CD4-positive, alpha-beta T cell (primary cell): ENCODE results near the gene ADK. TPM values are rescaled to one million over a fixed set of nuclear protein-coding genes. Genes with fewer than 3 reads are reported as not detected.

Source experiments
- ATAC-seq: fragments of 200-7000 bp; cut with Tn5 transposase; one replicate; pipeline ENCODE4 v1.10.0; 2022; ENCODE audit warnings: mild to moderate bottlenecking; ENCODE audit not compliant: poor library complexity
- CTCF ChIA-PET: fragments of 350-600 bp; sonication (Branson Sonifier 250); formaldehyde crosslinking; loops from one replicate; lab custom pipeline; 2021; ENCODE audit warnings: antibody characterized with exemption, inconsistent platforms; lab: Charles Lee
- POLR2A ChIA-PET: fragments of 350-600 bp; sonication (Branson Sonifier 250); formaldehyde crosslinking; loops from one replicate; lab custom pipeline; 2021; ENCODE audit warnings: antibody characterized with exemption, inconsistent platforms; lab: Charles Lee
- DNase-seq, 14 experiments: peaks; one replicate each; pipeline ENCODE4 v3.0.0-alpha.2; 2013 to 2020; ENCODE audit warnings: mixed read lengths in 2 of 14
- H3K27ac ChIP-seq, 2 donors: one replicate each; pipeline versions ENCODE4 v1.5.1 to v1.7.0; 2013; ENCODE audit warnings: low read length in 2 of 2, low read depth in 1 of 2, mild to moderate bottlenecking in 1 of 2
- H3K27me3 ChIP-seq, 2 experiments: 1 replicate in 1 of 2; 2 replicates in 1 of 2; pipeline versions ENCODE4 v1.6.1 to v1.7.0; 2013; ENCODE audit warnings: low read length in 2 of 2, control low read depth in 1 of 2, mild to moderate bottlenecking in 1 of 2, moderate library complexity in 1 of 2; ENCODE audit not compliant: insufficient read depth in 2 of 2, control insufficient read depth in 1 of 2
- H3K36me3 ChIP-seq: one replicate; pipeline ENCODE4 v1.6.1; 2013; ENCODE audit warnings: low read length, control low read depth; ENCODE audit not compliant: insufficient read depth
- H3K4me1 ChIP-seq: one replicate; pipeline ENCODE4 v1.6.1; 2013; ENCODE audit warnings: low read length, control low read depth; ENCODE audit not compliant: insufficient read depth
- H3K4me3 ChIP-seq: one replicate; pipeline ENCODE4 v1.5.1; 2013; ENCODE audit warnings: mild to moderate bottlenecking, low read length, moderate library complexity
- H3K9me3 ChIP-seq, 2 experiments: 1 replicate in 1 of 2; 2 replicates in 1 of 2; pipeline versions ENCODE4 v1.6.1 to v1.7.0; 2013; ENCODE audit warnings: low read length in 2 of 2, mild to moderate bottlenecking in 2 of 2, control low read depth in 1 of 2, moderate library complexity in 1 of 2; ENCODE audit not compliant: control insufficient read depth in 1 of 2, insufficient read depth in 1 of 2
- H3K27ac Mint-ChIP-seq: one replicate; pipeline ENCODE4 v1.8.0; 2020; ENCODE audit warnings: mixed read lengths
- H3K27me3 Mint-ChIP-seq: one replicate; pipeline ENCODE4 v1.8.0; 2021; ENCODE audit warnings: mixed read lengths
- H3K36me3 Mint-ChIP-seq: one replicate; pipeline ENCODE4 v1.8.0; 2021; ENCODE audit warnings: low read depth, mixed read lengths
- H3K4me1 Mint-ChIP-seq: one replicate; pipeline ENCODE4 v1.8.0; 2021; ENCODE audit warnings: low read depth, mixed read lengths
- H3K4me3 Mint-ChIP-seq: one replicate; pipeline ENCODE4 v1.8.0; 2020; ENCODE audit warnings: mild to moderate bottlenecking, mixed read lengths
- H3K9me3 Mint-ChIP-seq: one replicate; pipeline ENCODE4 v1.8.0; 2020; ENCODE audit warnings: mixed read lengths
- intact Hi-C, 2 experiments: fragments of 100-400 bp; cut with DNase I in 1 of 2; cut with micrococcal nuclease in 1 of 2; formaldehyde crosslinking; loops; one replicate each; pipeline versions ENCODE4 v1.15.1 to v1.9.0; 2023 to 2025; cut with DNase I, micrococcal nuclease
- total RNA-seq, 174 experiments: library from RNA in 2 of 174; stranded (reverse) in 2 of 174; gene quantifications; one replicate each; pipeline ENCODE4 v1.2.3 and lab custom pipeline; 2021 to 2026
- TF ChIP-seq, protein P1 (sequence below): fragments of 200-600 bp; IDR thresholded peaks from one replicate; pipeline ENCODE4 v1.8.0; 2022; ENCODE audit warnings: antibody characterized with exemption, mild to moderate bottlenecking

ADK gene
- total RNA-seq, 2 experiments from 2014 or later = 15.3 to 17.6 TPM

DNA sequence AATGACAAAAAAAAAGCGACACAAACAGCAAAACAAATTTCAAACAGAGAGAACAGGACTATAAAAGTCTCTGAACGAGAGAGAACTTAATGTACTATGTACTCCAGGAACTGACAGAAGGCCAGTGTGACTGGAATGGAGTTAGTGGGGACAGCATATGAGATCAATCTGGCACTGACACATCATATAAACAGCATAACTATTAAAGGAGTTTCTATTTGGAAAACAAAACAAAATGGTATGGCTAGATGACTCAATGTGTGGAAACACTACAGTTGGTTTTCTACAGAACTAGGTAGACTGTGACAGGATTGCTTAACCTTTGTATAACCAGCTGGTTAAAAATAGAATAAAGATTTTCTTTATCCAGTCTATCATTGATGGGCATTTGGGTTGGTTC is 442.4 kb downstream of the ADK start:
- intact Hi-C loops = loop anchor here in 1 of 2 experiments (5.0 kb wide), 1 partner anchor 229 kb away; no protein-coding TSS in a partner anchor
- peaks cover 35% of the 10 kb centered on the region for H3K4me1 Mint-ChIP-seq
- no peak overlapping the region for H3K4me3 Mint-ChIP-seq
- TF ChIP-seq, protein P1, sequence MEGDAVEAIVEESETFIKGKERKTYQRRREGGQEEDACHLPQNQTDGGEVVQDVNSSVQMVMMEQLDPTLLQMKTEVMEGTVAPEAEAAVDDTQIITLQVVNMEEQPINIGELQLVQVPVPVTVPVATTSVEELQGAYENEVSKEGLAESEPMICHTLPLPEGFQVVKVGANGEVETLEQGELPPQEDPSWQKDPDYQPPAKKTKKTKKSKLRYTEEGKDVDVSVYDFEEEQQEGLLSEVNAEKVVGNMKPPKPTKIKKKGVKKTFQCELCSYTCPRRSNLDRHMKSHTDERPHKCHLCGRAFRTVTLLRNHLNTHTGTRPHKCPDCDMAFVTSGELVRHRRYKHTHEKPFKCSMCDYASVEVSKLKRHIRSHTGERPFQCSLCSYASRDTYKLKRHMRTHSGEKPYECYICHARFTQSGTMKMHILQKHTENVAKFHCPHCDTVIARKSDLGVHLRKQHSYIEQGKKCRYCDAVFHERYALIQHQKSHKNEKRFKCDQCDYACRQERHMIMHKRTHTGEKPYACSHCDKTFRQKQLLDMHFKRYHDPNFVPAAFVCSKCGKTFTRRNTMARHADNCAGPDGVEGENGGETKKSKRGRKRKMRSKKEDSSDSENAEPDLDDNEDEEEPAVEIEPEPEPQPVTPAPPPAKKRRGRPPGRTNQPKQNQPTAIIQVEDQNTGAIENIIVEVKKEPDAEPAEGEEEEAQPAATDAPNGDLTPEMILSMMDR = no peak
- Histone ChIP-seq H3K4me1 (peaks cover 6% of the 10 kb centered on the region), H3K36me3 (no peaks in the 10 kb centered on the region), H3K9me3 (no peaks in the 10 kb centered on the region), H3K4me3 (no peak overlapping the region), H3K27me3 (no peaks in the 10 kb centered on the region), H3K27ac (no peak overlapping the region)
- H3K36me3 Mint-ChIP-seq = no peaks in the 10 kb centered on the region
- H3K27ac Mint-ChIP-seq = no peak overlapping the region
- CTCF ChIA-PET = no interaction called here
- no peaks in the 10 kb centered on the region for H3K27me3 Mint-ChIP-seq
- no peak for DNase-seq
- ATAC-seq = no peak
- H3K9me3 Mint-ChIP-seq = no peaks in the 10 kb centered on the region
- POLR2A ChIA-PET = no interaction called here

- DNase-seq = no peak
- Mint-ChIP-seq H3K4me1 (peaks cover 10% of the 10 kb centered on the region), H3K27me3 (no peaks in the 10 kb centered on the region), H3K9me3 (no peaks in the 10 kb centered on the region), H3K4me3 (no peak overlapping the region), H3K36me3 (peaks cover 4% of the 10 kb centered on the region), H3K27ac (no peak overlapping the region)
- intact Hi-C loops = no loop called here
- POLR2A ChIA-PET = interaction anchor here (2.6 kb wide), 1 partner anchor 11 kb away, joined by 7 read pairs; no protein-coding TSS in a partner anchor
- CTCF ChIA-PET = no interaction called here
- Histone ChIP-seq H3K9me3 (no peaks in the 10 kb centered on the region), H3K4me1 (no peaks in the 10 kb centered on the region), H3K27me3 (no peaks in the 10 kb centered on the region), H3K36me3 (no peaks in the 10 kb centered on the region), H3K4me3 (no peak overlapping the region), H3K27ac (no peak overlapping the region)
- TF ChIP-seq, protein P1 = no peak
- no peak for ATAC-seq
Measured at GRCh38 chr10:74596713-74597112, 445.7 kb downstream of the ADK start.

DNA sequence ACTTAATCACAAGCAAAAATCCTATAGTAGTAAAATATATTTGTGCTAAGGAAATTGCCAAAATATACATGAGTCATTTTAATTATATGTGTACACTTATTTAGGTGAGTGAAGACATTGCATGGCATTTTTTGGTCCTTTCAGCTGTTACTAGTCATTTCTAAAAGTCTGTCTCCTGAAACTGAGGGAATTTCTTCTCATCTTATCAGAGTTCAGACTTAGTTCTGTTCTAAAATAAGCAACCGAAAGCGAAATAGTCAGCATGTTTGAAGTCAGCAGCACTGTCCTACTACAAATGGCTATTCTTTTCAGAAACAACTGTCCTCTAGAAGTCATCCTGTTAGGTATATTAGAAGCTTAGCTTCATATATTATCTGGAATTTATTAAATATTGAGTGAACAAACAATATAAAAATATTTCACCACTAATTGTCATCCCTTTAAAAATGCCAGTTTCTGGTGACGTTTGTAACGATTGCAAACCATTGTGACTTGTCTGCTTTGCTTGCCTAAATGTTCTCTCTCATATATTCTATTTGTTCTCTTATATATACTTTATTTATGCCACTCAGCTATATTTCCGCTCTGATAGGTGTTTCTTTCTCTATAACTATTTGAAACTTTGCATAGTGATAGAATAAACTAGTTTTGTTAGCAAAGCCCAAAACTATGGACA is 448.0 kb downstream of the ADK start:
- peaks cover 10% of the 10 kb centered on the region for H3K4me1 Mint-ChIP-seq
- no peaks in the 10 kb centered on the region for H3K4me1 ChIP-seq
- no peak overlapping the region for H3K4me3 Mint-ChIP-seq
- peaks cover 24% of the 10 kb centered on the region for H3K36me3 Mint-ChIP-seq
- H3K9me3 ChIP-seq = no peaks in the 10 kb centered on the region
- DNase-seq (no peak), ATAC-seq (no peak)
- H3K9me3 Mint-ChIP-seq = peaks cover 2% of the 10 kb centered on the region
- intact Hi-C loops = no loop called here
- no peak overlapping the region for H3K27ac Mint-ChIP-seq
- CTCF ChIA-PET = no interaction called here
- no peak overlapping the region for H3K27ac ChIP-seq
- no peaks in the 10 kb centered on the region for H3K27me3 Mint-ChIP-seq
- no peak overlapping the region for H3K4me3 ChIP-seq
- POLR2A ChIA-PET = interaction anchor here (0.8 to 1.0 kb wide), 2 partner anchors 9 to 11 kb away, joined by 3 to 4 read pairs; no protein-coding TSS in a partner anchor
- H3K27me3 ChIP-seq = no peaks in the 10 kb centered on the region
- no peaks in the 10 kb centered on the region for H3K36me3 ChIP-seq
- TF ChIP-seq, protein P1 = no peak
